Lung (tissue), 12 donors: ENCODE measurements around the gene SKOR1. TPM values are rescaled to one million over a fixed set of nuclear protein-coding genes. Genes with fewer than 3 reads are reported as not detected.
A peak's percentile ranks its signal among the peaks of the same experiment; 100 is the strongest.

Experiments
- ATAC-seq: fragments of 200-7000 bp; cut with Tn5 transposase; one replicate; pipeline ENCODE4 v1.9.1; 2020; ENCODE audit warnings: moderate number of reproducible peaks; ENCODE audit not compliant: insufficient read depth, low FRiP score
- DNase-seq, 3 donors: peaks; one replicate each; pipeline ENCODE4 v3.0.0-alpha.2; 2013 to 2017
- H3K27ac ChIP-seq, 2 donors: one replicate each; pipeline ENCODE4 v1.5.1; 2013; ENCODE audit warnings: mild to moderate bottlenecking in 2 of 2, moderate library complexity in 2 of 2, control low read depth in 1 of 2, inconsistent platforms in 1 of 2, low read depth in 1 of 2, low read length in 1 of 2
- H3K27me3 ChIP-seq, 3 donors: one replicate each; pipeline ENCODE4 v1.5.1; 2013; ENCODE audit warnings: low read length in 2 of 3; ENCODE audit not compliant: control insufficient read depth in 3 of 3, insufficient read depth in 3 of 3
- H3K36me3 ChIP-seq, 4 donors: one replicate each; pipeline ENCODE4 v1.5.1; 2013; ENCODE audit warnings: low read length in 4 of 4, mild to moderate bottlenecking in 1 of 4, moderate library complexity in 1 of 4; ENCODE audit not compliant: control insufficient read depth in 4 of 4, insufficient read depth in 4 of 4
- H3K4me1 ChIP-seq, 5 donors: one replicate each; pipeline ENCODE4 v1.5.1; 2013; ENCODE audit warnings: low read length in 5 of 5, mild to moderate bottlenecking in 2 of 5, moderate library complexity in 1 of 5; ENCODE audit not compliant: control insufficient read depth in 5 of 5, insufficient read depth in 5 of 5
- H3K4me3 ChIP-seq: one replicate; pipeline ENCODE4 v1.5.1; 2013; ENCODE audit warnings: mild to moderate bottlenecking, control low read depth, moderate library complexity
- H3K9ac ChIP-seq, 2 donors: one replicate each; pipeline ENCODE4 v1.5.1; 2013; ENCODE audit warnings: low read length in 2 of 2, control low read depth in 1 of 2; ENCODE audit not compliant: insufficient read depth in 1 of 2
- H3K9me3 ChIP-seq, 4 donors: one replicate each; pipeline ENCODE4 v1.5.1; 2013; ENCODE audit warnings: low read length in 3 of 4, mild to moderate bottlenecking in 1 of 4, moderate library complexity in 1 of 4; ENCODE audit not compliant: control insufficient read depth in 4 of 4, insufficient read depth in 3 of 4
- CTCF ChIP-seq: IDR thresholded peaks from 2 replicates; pipeline ENCODE4 v1.5.1; 2012; ENCODE audit warnings: mild to moderate bottlenecking; ENCODE audit errors: control extremely low read depth, extremely low read depth
- WGBS, 2 donors: extraction: QIAGEN DNeasy Blood & Tissue Kit; methylation state at CpG; one replicate each; pipeline ENCODE4 v1.1.7; 2013; 5-methylcytosine and 5-hydroxymethylcytosine counted together
- polyA plus RNA-seq, 2 donors: library from polyadenylated mRNA; stranded (reverse); fragments of 200-250 nt; gene quantifications; one replicate each; pipeline ENCODE4 v1.2.1, GENCODE V29; 2013
- total RNA-seq, 2 donors: library from RNA; depleted of rRNA in 1 of 2; stranded (reverse); fragments of >200 nt in 1 of 2; gene quantifications; one replicate each; pipeline ENCODE4 v1.2.1, GENCODE V29; 2014 to 2021
- donor health status: control.
- donor health status: control.
- donor health status: Bipolar disorder and iron deficiency.
- donor health status: healthy.
- donor health status: DM: yes; HTN: yes; CAD: no.

Gene SKOR1
- total and polyA plus RNA-seq, 4 donors, result 0.17 to 0.46 (median 0.31) TPM

GRCh38 chr15:67777071-67777470 is 48.2 kb upstream of the SKOR1 start:
- TF ChIP-seq CTCF, result no peak
- WGBS, 2 donors, result 80 to 86% methylated on average over 5 of the region's 5 CpGs
- H3K9ac ChIP-seq, result no peak overlapping the region

GRCh38 chr15:67777773-67778172 is 47.5 kb upstream of the SKOR1 start:
- no peak overlapping the region for H3K27ac ChIP-seq
- H3K9ac ChIP-seq, result no peak overlapping the region
- H3K4me3 ChIP-seq, result no peak overlapping the region
- WGBS, 2 donors, result 75 to 89% methylated on average over 2 of the region's 2 CpGs
- no peak for TF ChIP-seq CTCF
- no peaks in the 10 kb centered on the region for H3K9me3 ChIP-seq
- DNase-seq (peak; percentile 54 to 87 (median 83)), ATAC-seq (no peak)
- no peaks in the 10 kb centered on the region for H3K27me3 ChIP-seq
- peaks cover 0 to 2% (median 0%) of the 10 kb centered on the region in 4 donors for H3K36me3 ChIP-seq
- H3K4me1 ChIP-seq, result peaks cover 0 to 51% (median 9%) of the 10 kb centered on the region in 5 donors

More at GRCh38 chr15:67777071-67777470, 48.2 kb upstream of the SKOR1 start:
- Histone ChIP-seq H3K4me1 (peaks cover 0 to 58% (median 9%) of the 10 kb centered on the region in 5 donors), H3K27ac (no peak overlapping the region), H3K36me3 (peaks cover 0 to 2% (median 0%) of the 10 kb centered on the region in 4 donors), H3K4me3 (no peak overlapping the region), H3K27me3 (no peaks in the 10 kb centered on the region), H3K9me3 (no peaks in the 10 kb centered on the region)
- no peak for ATAC-seq
- DNase-seq, result no peak

GRCh38 chr15:67778968-67779548 is 46.3 kb upstream of the SKOR1 start:
- 82 to 88% methylated on average over 5 of the region's 5 CpGs for WGBS, 2 donors
- no peak overlapping the region for H3K9ac ChIP-seq
- peaks cover 0 to 7% (median 0%) of the 10 kb centered on the region in 4 donors for H3K36me3 ChIP-seq
- H3K9me3 ChIP-seq, result no peaks in the 10 kb centered on the region
- no peak for TF ChIP-seq CTCF
- H3K27me3 ChIP-seq, result no peaks in the 10 kb centered on the region
- H3K27ac ChIP-seq, result no peak overlapping the region
- DNase-seq (peak in 2 of 3 donors; percentile 52 to 54), ATAC-seq (no peak)
- H3K4me1 ChIP-seq, result peaks cover 0 to 49% (median 9%) of the 10 kb centered on the region in 5 donors
- H3K4me3 ChIP-seq, result no peak overlapping the region
